Stimulated activated naive CD4-positive, alpha-beta T cell (primary cell): ENCODE results near the gene DUSP8.

Source experiments
- DNase-seq, 6 experiments: peaks; one replicate each; lab custom pipeline; 2025; lab: John Stamatoyannopoulos, UW

The DUSP8 gene

GRCh38 chr11:1533342-1533725 is 38.7 kb downstream of the DUSP8 start:
- DNase-seq, result no peak

GRCh38 chr11:1532606-1533341 is 39.3 kb downstream of the DUSP8 start:
- no peak for DNase-seq

GRCh38 chr11:1532014-1532586 is 40.0 kb downstream of the DUSP8 start:
- DNase-seq, result no peak

- DNase-seq, result no peak
Observed at GRCh38 chr11:1531449-1532013, 40.5 kb downstream of the DUSP8 start.

DNA sequence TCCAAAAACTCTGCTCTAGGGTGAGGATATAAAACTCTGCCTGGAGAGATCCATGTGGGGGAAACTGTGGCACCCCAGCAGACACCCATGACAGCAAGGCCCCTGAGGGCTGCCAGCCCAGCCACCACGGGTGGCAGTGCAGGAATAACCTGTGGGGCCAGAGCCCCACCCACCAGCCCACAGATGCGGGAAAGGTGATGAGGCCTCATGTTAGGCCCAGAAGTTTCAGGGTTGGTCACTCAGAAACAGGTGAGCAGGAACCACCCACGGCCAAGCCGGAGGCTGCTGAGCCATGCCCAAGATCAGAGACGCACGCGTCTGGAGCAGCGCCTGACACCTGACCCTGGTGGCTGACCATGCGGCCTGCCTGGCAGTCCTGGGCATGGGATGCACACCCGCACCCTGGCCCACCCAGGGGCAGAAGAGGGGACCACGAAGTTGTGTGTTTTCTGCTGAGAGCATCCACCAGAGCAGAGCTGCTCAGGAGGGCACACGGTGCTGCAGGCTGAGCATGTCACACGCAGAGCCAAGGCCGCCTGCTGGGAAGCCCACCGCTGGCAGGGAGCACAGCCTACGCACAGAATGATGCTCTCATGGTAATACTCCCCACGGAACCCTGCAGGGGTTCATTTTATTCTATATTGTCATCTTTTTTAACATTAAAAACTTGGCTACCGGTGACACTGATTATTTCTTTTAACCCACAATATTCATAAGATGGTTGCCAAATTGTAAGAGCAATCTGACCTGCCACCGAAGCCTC is 41.2 kb downstream of the DUSP8 start:
- no peak for DNase-seq

GRCh38 chr11:1529774-1530173 is 42.3 kb downstream of the DUSP8 start:
- no peak for DNase-seq

- no peak for DNase-seq
Observed at GRCh38 chr11:1529286-1529685, 42.8 kb downstream of the DUSP8 start.

DNA sequence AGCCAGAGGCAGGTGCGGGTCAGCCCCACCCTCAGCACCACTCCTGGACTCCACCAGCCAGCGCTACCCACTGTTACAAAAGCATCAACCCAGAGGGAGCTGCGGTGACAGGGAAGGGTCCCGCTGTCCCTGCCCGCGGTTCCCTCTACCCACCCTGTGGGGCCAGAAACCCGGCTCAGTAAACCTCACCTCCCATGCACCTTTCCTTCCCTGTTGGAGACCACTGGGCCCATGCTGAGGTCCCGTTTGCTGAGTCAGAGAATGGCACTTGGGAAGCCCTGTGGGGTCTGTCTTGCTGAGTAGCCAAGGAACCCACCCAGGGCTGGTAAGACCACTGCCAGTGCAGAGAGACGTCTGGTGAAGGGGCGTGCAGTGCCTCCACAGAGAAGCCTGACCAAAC is 43.4 kb downstream of the DUSP8 start:
- no peak for DNase-seq

DNA sequence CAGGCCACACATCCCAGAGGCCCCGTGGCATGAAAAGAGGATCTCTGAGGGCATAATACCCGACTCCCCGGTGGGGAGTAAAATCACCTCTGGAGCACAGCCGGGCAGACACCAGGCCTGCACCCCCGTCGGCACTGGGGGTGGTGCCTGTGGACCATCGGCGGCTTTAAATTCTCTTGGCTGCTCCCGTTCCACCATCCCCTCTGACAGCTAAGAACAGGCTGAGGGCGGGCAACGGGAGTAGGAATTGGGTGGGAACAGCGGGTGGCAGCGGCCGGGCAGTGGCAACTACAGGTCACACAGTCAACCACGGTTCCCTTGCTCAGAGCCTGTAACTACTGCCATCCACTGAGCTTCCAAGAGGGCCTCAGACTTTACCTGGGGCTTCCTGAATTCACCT is 45.3 kb downstream of the DUSP8 start:
- DNase-seq, result no peak

DNA sequence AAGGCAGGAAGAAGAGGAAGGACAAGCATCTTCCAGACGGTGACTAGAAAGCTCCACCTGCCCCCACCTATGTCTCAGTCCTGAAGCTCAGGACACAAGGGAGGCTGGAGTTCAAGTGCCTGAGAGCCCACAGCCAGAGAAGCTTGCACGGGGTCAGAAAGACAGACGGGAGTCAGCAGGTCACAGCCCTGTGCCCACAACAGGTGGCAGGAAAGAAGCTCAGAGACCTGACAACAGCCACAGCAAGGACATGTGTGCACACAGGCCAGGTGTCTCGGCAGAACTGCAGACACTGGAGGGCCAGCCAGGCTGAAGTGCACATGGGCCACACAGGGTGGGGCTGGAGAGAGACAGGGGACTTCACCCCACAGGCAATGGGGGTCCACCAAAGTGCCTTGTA is 48.3 kb downstream of the DUSP8 start:
- DNase-seq, result no peak

DNA sequence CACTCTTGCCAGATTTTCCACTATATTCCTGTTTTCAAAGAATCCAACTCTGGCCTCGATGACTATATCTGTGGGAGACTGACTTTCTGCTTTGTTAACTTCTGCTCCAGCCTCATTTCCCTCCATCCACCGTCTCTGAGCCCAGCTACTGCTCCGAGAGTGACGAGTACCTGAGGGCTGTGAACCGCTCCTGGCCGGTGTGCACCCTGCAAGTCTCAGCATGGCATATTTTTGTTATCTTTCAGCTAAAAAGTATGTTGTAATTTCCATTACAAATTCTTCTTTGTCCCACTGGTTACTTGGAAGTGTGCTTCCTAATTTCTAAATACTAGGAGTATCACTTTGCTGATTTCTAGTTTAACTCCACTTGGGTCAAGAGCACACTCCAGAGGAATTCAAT is 49.0 kb downstream of the DUSP8 start:
- DNase-seq, result no peak

- no peak for DNase-seq
Observed at GRCh38 chr11:1522081-1522424, 50.0 kb downstream of the DUSP8 start.

DNA sequence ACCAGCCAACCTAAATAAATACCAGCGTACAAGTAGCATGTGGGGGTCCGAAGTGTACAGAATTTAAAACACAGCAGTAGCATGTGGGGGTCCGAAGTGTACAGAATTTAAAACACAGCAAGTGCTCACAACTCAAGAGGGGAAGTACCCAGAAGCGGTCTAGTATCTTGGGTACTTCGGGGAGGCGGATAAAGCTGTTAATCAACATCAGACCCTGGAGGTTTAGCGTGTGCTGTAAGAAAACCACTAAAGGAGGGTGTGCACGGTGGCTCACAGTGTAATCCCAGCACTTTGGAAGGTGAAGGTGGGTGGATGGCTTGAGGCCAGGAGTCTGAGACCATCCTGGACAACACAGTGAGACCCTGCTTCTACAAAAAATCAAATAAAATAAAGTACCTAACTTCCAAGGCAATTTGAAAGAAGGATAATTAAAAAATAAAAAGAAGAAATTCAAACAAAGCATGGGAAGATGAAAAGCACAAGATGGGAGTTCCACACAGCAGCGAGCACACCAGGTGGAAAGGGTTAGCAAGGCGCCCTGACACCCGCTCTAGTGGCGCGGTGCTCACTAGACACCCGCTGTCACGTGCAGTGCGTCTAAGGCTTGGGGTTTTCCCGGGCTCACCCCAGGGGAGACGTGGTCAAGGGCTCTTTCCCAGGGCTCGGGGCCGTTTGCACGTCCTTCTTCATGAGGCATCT is 50.5 kb downstream of the DUSP8 start:
- no peak for DNase-seq

GRCh38 chr11:1520663-1521267 is 51.3 kb downstream of the DUSP8 start:
- no peak for DNase-seq

GRCh38 chr11:1520209-1520662 is 51.8 kb downstream of the DUSP8 start:
- no peak for DNase-seq

- no peak for DNase-seq
Observed at GRCh38 chr11:1519028-1520010, 52.8 kb downstream of the DUSP8 start.

GRCh38 chr11:1518301-1518700 is 53.8 kb downstream of the DUSP8 start:
- no peak for DNase-seq

- DNase-seq, result no peak
Observed at GRCh38 chr11:1517117-1518005, 54.7 kb downstream of the DUSP8 start.

DNA sequence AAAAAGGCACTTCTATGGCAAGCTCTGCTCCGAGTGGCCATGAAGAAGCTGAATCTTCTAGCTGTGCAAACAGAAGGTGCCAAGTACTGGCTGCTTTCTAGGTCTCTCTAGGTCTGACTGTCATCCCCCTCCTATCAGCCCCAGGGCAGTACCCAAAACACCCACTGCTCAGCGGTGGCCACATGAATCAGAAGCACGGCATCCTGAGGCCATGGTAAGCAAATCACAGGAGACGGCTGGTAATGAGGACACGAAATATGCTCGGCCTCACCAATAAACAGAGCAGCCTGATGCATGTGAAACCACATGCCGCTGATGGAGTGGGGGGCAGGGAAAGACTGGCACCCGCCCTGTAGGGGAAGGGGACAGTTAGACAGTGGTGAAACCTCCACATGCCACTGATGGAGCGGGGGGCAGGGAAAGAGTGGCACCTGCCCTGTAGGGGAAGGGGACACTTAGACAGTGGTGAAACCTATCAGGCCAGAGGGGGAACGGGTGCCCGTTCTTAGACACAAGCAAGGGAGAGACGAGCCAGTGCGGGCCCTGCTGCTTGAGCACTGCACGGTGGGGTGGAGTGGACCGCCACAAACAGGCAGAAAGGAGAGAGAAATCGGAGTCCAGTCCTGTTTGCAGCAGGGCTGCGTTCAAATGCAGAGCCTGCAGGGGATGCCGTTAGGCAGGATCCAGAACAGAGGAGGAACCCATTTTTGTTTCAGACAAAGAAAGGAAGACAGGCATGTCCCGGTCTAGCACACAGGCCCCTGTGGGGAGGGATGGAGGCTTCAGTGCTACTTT is 55.6 kb downstream of the DUSP8 start:
- peak in 1 of 6 experiments; percentile 3 for DNase-seq
